Activated CD8-positive, alpha-beta T cell treated with anti-CD3 and anti-CD28 coated beads for 36 hours (primary cell): Measurements from ENCODE around the gene IQCM. TPM values are rescaled to one million over a fixed set of nuclear protein-coding genes. Genes with fewer than 3 reads are reported as not detected.

Source experiments
- ATAC-seq: fragments of 200-7000 bp; cut with Tn5 transposase; one replicate; pipeline ENCODE4 v1.10.0; 2021; ENCODE audit warnings: mild to moderate bottlenecking, moderate library complexity
- CTCF ChIA-PET: fragments of 350-600 bp; sonication (Branson Sonifier 250); formaldehyde crosslinking; loops from one replicate; lab custom pipeline; 2021; ENCODE audit warnings: antibody characterized with exemption; lab: Charles Lee
- POLR2A ChIA-PET: fragments of 350-600 bp; sonication (Branson Sonifier 250); formaldehyde crosslinking; loops from one replicate; lab custom pipeline; 2021; ENCODE audit warnings: antibody characterized with exemption; lab: Charles Lee
- DNase-seq: peaks from one replicate; pipeline ENCODE4 v3.0.0-alpha.2; 2020
- H3K27ac Mint-ChIP-seq: one replicate; pipeline ENCODE4 v1.8.0; 2021; ENCODE audit warnings: mild to moderate bottlenecking, mixed read lengths
- H3K27me3 Mint-ChIP-seq: one replicate; pipeline ENCODE4 v1.8.0; 2021; ENCODE audit warnings: mixed read lengths
- H3K36me3 Mint-ChIP-seq: one replicate; pipeline ENCODE4 v1.8.0; 2021; ENCODE audit warnings: low read depth, mixed read lengths
- H3K4me1 Mint-ChIP-seq: one replicate; pipeline ENCODE4 v1.8.0; 2021; ENCODE audit warnings: low read depth, mixed read lengths
- H3K4me3 Mint-ChIP-seq: one replicate; pipeline ENCODE4 v1.8.0; 2021; ENCODE audit warnings: mild to moderate bottlenecking, moderate library complexity, mixed read lengths
- H3K9me3 Mint-ChIP-seq: one replicate; pipeline ENCODE4 v1.8.0; 2021; ENCODE audit warnings: mixed read lengths
- intact Hi-C: fragments of 100-400 bp; cut with micrococcal nuclease; formaldehyde crosslinking; loops from one replicate; pipeline ENCODE4 v1.10.0; 2022
- total RNA-seq, 2 experiments: library from RNA; stranded (reverse); gene quantifications; one replicate each; pipeline ENCODE4 v1.2.3, GENCODE V29; 2021
- TF ChIP-seq, protein P1 (sequence below): fragments of 200-600 bp; IDR thresholded peaks from one replicate; pipeline ENCODE4 v1.8.0; 2022; ENCODE audit warnings: antibody characterized with exemption, mild to moderate bottlenecking

Gene IQCM
- total RNA-seq, 2 experiments from 2014 or later: not detected

DNA sequence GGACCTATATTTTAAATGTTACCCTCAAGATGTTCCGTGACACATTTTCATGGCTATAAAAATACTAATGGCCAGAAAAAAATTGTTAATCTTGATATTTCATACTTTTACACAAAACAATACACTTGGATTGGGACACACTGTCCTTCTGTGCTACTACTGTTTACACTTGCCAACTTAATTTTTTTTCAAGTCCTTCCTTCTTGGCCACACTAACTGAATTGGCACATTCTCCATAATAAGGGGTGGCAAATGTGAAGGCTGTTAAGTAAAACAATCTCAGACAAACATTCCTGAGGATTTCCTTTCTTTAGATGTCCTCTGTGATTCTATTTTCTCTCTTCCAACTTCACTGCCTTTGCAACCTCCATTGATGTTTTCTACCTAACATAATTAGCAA lies 225.8 kb downstream of the IQCM start:
- H3K36me3 Mint-ChIP-seq: no peaks in the 10 kb centered on the region
- no peaks in the 10 kb centered on the region for H3K27me3 Mint-ChIP-seq
- CTCF ChIA-PET: no interaction called here
- POLR2A ChIA-PET: no interaction called here
- no peak overlapping the region for H3K4me3 Mint-ChIP-seq
- peaks cover 6% of the 10 kb centered on the region for H3K9me3 Mint-ChIP-seq
- TF ChIP-seq, protein P1, sequence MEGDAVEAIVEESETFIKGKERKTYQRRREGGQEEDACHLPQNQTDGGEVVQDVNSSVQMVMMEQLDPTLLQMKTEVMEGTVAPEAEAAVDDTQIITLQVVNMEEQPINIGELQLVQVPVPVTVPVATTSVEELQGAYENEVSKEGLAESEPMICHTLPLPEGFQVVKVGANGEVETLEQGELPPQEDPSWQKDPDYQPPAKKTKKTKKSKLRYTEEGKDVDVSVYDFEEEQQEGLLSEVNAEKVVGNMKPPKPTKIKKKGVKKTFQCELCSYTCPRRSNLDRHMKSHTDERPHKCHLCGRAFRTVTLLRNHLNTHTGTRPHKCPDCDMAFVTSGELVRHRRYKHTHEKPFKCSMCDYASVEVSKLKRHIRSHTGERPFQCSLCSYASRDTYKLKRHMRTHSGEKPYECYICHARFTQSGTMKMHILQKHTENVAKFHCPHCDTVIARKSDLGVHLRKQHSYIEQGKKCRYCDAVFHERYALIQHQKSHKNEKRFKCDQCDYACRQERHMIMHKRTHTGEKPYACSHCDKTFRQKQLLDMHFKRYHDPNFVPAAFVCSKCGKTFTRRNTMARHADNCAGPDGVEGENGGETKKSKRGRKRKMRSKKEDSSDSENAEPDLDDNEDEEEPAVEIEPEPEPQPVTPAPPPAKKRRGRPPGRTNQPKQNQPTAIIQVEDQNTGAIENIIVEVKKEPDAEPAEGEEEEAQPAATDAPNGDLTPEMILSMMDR: no peak
- no peaks in the 10 kb centered on the region for H3K4me1 Mint-ChIP-seq
- DNase-seq: no peak
- intact Hi-C loops: no loop called here
- H3K27ac Mint-ChIP-seq: no peak overlapping the region
- ATAC-seq: no peak

DNA sequence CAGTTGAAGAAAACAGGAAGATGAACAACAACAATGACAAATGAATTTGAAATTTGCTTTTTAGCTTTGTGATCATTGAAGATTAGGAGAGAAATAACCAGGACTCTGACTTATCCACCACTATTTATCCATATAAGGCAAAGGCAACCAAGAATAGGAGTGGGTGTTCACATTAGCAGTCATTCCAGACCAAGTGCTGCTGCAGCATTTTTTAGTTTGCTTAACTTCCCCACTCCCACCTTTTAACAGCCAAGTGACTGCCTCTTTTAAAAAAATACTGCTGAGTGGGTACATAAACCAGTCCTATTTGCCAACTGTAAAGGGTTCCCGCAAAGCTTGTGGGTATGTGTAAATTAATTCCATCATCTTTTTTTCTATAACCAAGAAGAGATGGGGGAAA lies 230.9 kb downstream of the IQCM start:
- CTCF ChIA-PET: no interaction called here
- POLR2A ChIA-PET: no interaction called here
- no peak for DNase-seq

DNA sequence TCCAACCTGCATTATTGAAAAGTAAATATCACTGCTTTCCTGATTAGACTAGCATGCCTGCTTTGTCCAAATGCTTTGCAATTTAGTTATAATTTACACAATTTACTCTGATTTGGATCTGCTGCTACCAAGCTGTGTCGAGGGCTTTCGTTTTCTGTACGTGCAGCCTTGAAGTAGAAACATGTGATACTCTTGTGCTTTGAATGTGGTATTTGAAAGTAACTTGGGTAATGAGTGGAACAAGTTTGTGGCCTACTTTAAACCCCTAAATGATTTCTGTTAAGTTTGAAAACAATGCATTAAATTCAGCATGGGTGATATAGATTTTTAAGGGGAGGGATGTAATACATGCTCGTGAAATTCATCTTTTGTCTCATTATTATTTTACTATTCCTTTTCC lies 240.7 kb downstream of the IQCM start:
- ATAC-seq: no peak

More for the DNA sequence above, 230.9 kb downstream of the IQCM start:
- peaks cover 2% of the 10 kb centered on the region for H3K9me3 Mint-ChIP-seq
- TF ChIP-seq, protein P1: no peak
- no peaks in the 10 kb centered on the region for H3K4me1 Mint-ChIP-seq
- no peak overlapping the region for H3K4me3 Mint-ChIP-seq
- no peaks in the 10 kb centered on the region for H3K36me3 Mint-ChIP-seq
- no peak overlapping the region for H3K27ac Mint-ChIP-seq
- no peaks in the 10 kb centered on the region for H3K27me3 Mint-ChIP-seq
- intact Hi-C loops: no loop called here
- no peak for ATAC-seq

DNA sequence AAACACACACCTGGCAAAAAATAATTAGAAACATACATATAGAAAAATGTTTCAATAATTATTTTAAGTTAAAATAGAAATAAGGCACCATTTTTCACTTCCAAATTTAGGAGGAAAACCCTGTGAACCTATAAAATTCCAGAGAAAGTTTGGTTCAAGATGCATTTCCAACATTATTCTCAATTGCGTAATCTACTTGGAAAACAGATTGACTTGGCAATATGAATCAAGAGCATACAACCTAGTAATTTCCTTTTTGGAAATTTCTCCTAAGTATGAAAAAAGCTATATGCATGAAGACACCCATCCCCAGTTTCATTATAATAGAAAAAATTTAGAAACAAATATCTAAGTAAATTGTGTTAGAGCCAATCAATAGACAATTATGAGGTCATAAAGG lies 242.9 kb downstream of the IQCM start:
- H3K27me3 Mint-ChIP-seq: no peaks in the 10 kb centered on the region
- POLR2A ChIA-PET: no interaction called here
- ATAC-seq: no peak

More for the DNA sequence above, 240.7 kb downstream of the IQCM start:
- intact Hi-C loops: no loop called here
- Mint-ChIP-seq H3K36me3 (no peaks in the 10 kb centered on the region), H3K4me1 (no peaks in the 10 kb centered on the region), H3K9me3 (no peaks in the 10 kb centered on the region), H3K27ac (no peak overlapping the region), H3K27me3 (no peaks in the 10 kb centered on the region), H3K4me3 (no peak overlapping the region)
- POLR2A ChIA-PET: no interaction called here
- CTCF ChIA-PET: no interaction called here
- DNase-seq: no peak
- TF ChIP-seq, protein P1: no peak

DNA sequence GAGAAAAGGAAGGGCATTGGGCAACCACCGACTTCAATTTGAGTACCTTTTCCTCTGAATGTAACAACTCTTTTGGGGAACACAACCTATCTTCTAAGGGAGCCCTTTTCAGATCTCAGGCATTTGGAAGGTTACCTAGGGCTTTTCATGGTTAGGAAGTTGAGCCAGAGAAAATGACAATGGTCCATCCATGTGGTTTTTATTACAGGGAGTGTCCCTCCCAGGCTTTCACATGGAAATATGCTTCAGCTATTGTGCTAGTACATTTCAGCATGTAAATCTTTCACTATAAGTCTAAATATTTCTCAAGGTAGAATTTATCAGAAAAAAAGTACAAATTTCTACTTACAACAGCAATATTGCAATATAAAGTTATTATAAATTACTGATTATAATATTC lies 259.8 kb downstream of the IQCM start:
- Mint-ChIP-seq H3K4me1 (no peaks in the 10 kb centered on the region), H3K27me3 (no peaks in the 10 kb centered on the region), H3K36me3 (no peaks in the 10 kb centered on the region), H3K9me3 (peaks cover 2% of the 10 kb centered on the region), H3K27ac (no peak overlapping the region), H3K4me3 (no peak overlapping the region)
- DNase-seq (no peak), ATAC-seq (no peak)
- CTCF ChIA-PET: no interaction called here
- POLR2A ChIA-PET: no interaction called here
- TF ChIP-seq, protein P1: no peak
- intact Hi-C loops: no loop called here

More for the DNA sequence above, 242.9 kb downstream of the IQCM start:
- no peaks in the 10 kb centered on the region for H3K4me1 Mint-ChIP-seq
- H3K27ac Mint-ChIP-seq: no peak overlapping the region
- H3K36me3 Mint-ChIP-seq: no peaks in the 10 kb centered on the region
- CTCF ChIA-PET: no interaction called here
- intact Hi-C loops: no loop called here
- TF ChIP-seq, protein P1: no peak
- DNase-seq: no peak
- H3K4me3 Mint-ChIP-seq: no peak overlapping the region
- H3K9me3 Mint-ChIP-seq: no peaks in the 10 kb centered on the region
